Erythroblast (primary cell): ENCODE data around the gene KIF9.

Experiments
- GATA1 ChIP-seq: IDR thresholded peaks from 2 replicates; pipeline ENCODE4 v1.6.1; 2011; ENCODE audit warnings: low read depth, mild to moderate bottlenecking, control low read depth, low read length, moderate library complexity
- POLR2A ChIP-seq: IDR thresholded peaks from 2 replicates; pipeline ENCODE4 v1.6.1; 2011; ENCODE audit warnings: mild to moderate bottlenecking, low read length

DNA sequence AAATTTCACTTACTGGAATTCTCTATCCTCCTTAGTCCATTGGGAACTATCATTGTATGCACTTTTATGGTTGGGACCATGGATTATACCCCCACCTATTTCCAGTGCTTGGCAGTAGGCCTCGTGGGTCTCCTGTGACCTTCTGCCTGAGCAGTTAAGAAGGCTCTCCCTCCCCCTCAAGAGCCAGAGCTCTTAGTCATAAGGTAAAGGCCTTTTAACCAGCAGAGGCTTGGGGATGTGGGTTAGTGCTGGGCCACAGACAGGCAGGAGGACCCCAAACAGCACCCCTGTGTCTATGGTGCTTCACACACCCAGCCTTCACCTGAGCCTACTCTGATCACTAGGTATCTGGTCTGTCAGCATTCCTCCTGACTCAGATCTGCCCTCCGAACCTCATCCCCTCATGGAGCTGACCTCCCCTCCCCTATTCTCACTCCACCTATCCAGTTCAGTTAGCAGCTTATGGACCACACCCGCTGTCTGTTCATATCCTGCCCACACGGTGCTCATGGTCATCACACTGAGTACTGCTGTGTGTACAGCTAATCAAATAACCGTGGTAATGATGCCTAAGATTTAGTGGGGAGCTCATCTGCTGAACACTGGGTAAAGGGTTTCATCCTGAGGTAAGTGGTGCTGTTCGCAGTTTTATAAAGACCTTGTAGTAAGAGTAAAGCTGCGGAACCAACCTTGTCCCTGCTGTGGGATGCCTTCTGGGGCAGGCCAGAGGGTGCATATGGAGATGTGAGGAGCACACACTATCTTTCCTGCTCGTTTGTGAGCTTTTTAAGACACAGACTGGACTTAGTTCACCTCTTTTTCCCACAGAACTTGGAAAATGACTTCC lies 41.1 kb upstream of the KIF9 start:
- TF ChIP-seq POLR2A: no peak
- no peak for TF ChIP-seq GATA1
